Upper lobe of left lung (tissue), 6 donors: ENCODE measurements around the gene DPYD. TPM values are rescaled to one million over a fixed set of nuclear protein-coding genes. Genes with fewer than 3 reads are reported as not detected.

Experiments
- ATAC-seq, 2 donors: fragments of 200-7000 bp; cut with Tn5 transposase; one replicate each; pipeline ENCODE4 v1.9.1; 2022; ENCODE audit warnings: mild to moderate bottlenecking in 2 of 2, moderate library complexity in 2 of 2; ENCODE audit not compliant: low FRiP score in 2 of 2
- DNase-seq, 2 donors: peaks; one replicate each; pipeline ENCODE4 v3.0.0-alpha.2; 2019 to 2020
- H3K27ac ChIP-seq, 4 donors: fragments of 200-600 bp; sonication (generic); one replicate each; pipeline ENCODE4 v1.5.1; 2016 to 2019
- H3K27me3 ChIP-seq, 4 donors: fragments of 200-600 bp; sonication (generic); one replicate each; pipeline ENCODE4 v1.5.1; 2017 to 2019
- H3K36me3 ChIP-seq, 4 donors: fragments of 200-600 bp; sonication (generic); one replicate each; pipeline ENCODE4 v1.5.1; 2016 to 2019
- H3K4me1 ChIP-seq, 4 donors: fragments of 200-600 bp; sonication (generic); one replicate each; pipeline ENCODE4 v1.5.1; 2018 to 2019
- H3K4me3 ChIP-seq, 4 donors: fragments of 200-600 bp; sonication (generic); one replicate each; pipeline ENCODE4 v1.5.1; 2017 to 2019; ENCODE audit warnings: mild to moderate bottlenecking in 2 of 4, moderate library complexity in 1 of 4
- H3K9me3 ChIP-seq, 4 donors: fragments of 200-600 bp; sonication (generic); one replicate each; pipeline ENCODE4 v1.5.1; 2018 to 2019
- EP300 ChIP-seq, 4 donors: sonication (generic); formaldehyde crosslinking; IDR thresholded peaks; one replicate each; pipeline ENCODE4 v1.5.1; 2017; ENCODE audit warnings: antibody characterized with exemption in 4 of 4, control low read depth in 2 of 4
- POLR2A ChIP-seq, 4 donors: fragments of 450-650 bp; IDR thresholded peaks; one replicate each; pipeline ENCODE4 v1.5.1; 2016 to 2017; ENCODE audit warnings: antibody characterized with exemption in 4 of 4, mild to moderate bottlenecking in 2 of 4
- POLR2AphosphoS5 ChIP-seq, 2 donors: sonication (generic); formaldehyde crosslinking; IDR thresholded peaks; one replicate each; pipeline ENCODE4 v1.5.1; 2017; ENCODE audit warnings: antibody characterized with exemption in 2 of 2
- WGBS, 2 donors: methylation state at CpG; one replicate each; pipeline ENCODE4 v1.1.5; 2017 to 2018; 5-methylcytosine and 5-hydroxymethylcytosine counted together
- total RNA-seq, 6 donors: library from RNA; depleted of rRNA in 4 of 6; stranded (reverse); fragments of >200 nt in 4 of 6; gene quantifications; one replicate each; pipeline versions ENCODE4 v1.1.0 to v1.2.1, GENCODE V29; 2016 to 2021
- TF ChIP-seq, protein P1 (sequence below), 6 experiments: fragments of 450-650 bp in 4 of 6; fragments of 200-600 bp in 2 of 6; sonication (generic) in 2 of 6; IDR thresholded peaks; one replicate each; pipeline ENCODE4 v1.5.1; 2016 to 2019; ENCODE audit warnings: antibody characterized with exemption in 6 of 6
- donor health status: DM: no; HTN: no; CAD: no; lungs with moderate emphysema.
- donor health status: DM: no; HTN: yes; CAD: no; lungs with severe emphysema.

The DPYD gene
- total RNA-seq, 6 donors from 2014 or later = 60.9 to 106 (median 79.7) TPM

GRCh38 chr1:97783751-97784150 is 137.1 kb downstream of the DPYD start:
- H3K27ac ChIP-seq = no peak overlapping the region
- no peaks in the 10 kb centered on the region for H3K9me3 ChIP-seq
- no peaks in the 10 kb centered on the region for H3K36me3 ChIP-seq
- TF ChIP-seq, protein P1, sequence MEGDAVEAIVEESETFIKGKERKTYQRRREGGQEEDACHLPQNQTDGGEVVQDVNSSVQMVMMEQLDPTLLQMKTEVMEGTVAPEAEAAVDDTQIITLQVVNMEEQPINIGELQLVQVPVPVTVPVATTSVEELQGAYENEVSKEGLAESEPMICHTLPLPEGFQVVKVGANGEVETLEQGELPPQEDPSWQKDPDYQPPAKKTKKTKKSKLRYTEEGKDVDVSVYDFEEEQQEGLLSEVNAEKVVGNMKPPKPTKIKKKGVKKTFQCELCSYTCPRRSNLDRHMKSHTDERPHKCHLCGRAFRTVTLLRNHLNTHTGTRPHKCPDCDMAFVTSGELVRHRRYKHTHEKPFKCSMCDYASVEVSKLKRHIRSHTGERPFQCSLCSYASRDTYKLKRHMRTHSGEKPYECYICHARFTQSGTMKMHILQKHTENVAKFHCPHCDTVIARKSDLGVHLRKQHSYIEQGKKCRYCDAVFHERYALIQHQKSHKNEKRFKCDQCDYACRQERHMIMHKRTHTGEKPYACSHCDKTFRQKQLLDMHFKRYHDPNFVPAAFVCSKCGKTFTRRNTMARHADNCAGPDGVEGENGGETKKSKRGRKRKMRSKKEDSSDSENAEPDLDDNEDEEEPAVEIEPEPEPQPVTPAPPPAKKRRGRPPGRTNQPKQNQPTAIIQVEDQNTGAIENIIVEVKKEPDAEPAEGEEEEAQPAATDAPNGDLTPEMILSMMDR (IDR thresholded peaks at IDR 0.05) = no peak
- TF ChIP-seq POLR2A (IDR thresholded peaks at IDR 0.05) (no peak), POLR2AphosphoS5 (IDR thresholded peaks at IDR 0.05) (no peak), EP300 (IDR thresholded peaks at IDR 0.05) (no peak)
- no peak overlapping the region for H3K4me3 ChIP-seq
- no peaks in the 10 kb centered on the region for H3K4me1 ChIP-seq
- H3K27me3 ChIP-seq = no peaks in the 10 kb centered on the region
- DNase-seq (no peak), ATAC-seq (peak in 1 of 2 donors; percentile 50)
- 98% methylated on average over 2 of the region's 2 CpGs for whole genome bisulfite sequencing, 2 donors

- no peaks in the 10 kb centered on the region for H3K9me3 ChIP-seq
- no peak for ATAC-seq
- H3K36me3 ChIP-seq = peaks cover 0 to 5% (median 0%) of the 10 kb centered on the region in 4 donors
- no peak for DNase-seq
- H3K27ac ChIP-seq = no peak overlapping the region
- H3K4me1 ChIP-seq = no peaks in the 10 kb centered on the region
- TF ChIP-seq POLR2AphosphoS5 (IDR thresholded peaks at IDR 0.05) = no peak
- no peak overlapping the region for H3K4me3 ChIP-seq
- H3K27me3 ChIP-seq = no peaks in the 10 kb centered on the region
- WGBS, 2 donors = 95% methylated on average over 4 of the region's 4 CpGs
Measured at GRCh38 chr1:97781762-97782337, 139.0 kb downstream of the DPYD start.

- WGBS, 2 donors = 89% methylated on average over 2 of the region's 2 CpGs
- DNase-seq = no peak
- Histone ChIP-seq H3K4me1 (no peaks in the 10 kb centered on the region), H3K4me3 (no peak overlapping the region), H3K36me3 (peaks cover 0 to 8% (median 0%) of the 10 kb centered on the region in 4 donors), H3K27me3 (no peaks in the 10 kb centered on the region), H3K27ac (no peak overlapping the region), H3K9me3 (no peaks in the 10 kb centered on the region)
- no peak for TF ChIP-seq POLR2AphosphoS5 (IDR thresholded peaks at IDR 0.05)
- no peak for TF ChIP-seq EP300 (IDR thresholded peaks at IDR 0.05)
- TF ChIP-seq POLR2A (IDR thresholded peaks at IDR 0.05) = no peak
- ATAC-seq = no peak
Measured at GRCh38 chr1:97780884-97781283, 139.9 kb downstream of the DPYD start.

- ATAC-seq (no peak), DNase-seq (no peak)
- no peaks in the 10 kb centered on the region for H3K4me1 ChIP-seq
- TF ChIP-seq POLR2A (IDR thresholded peaks at IDR 0.05) = no peak
- H3K9me3 ChIP-seq = no peaks in the 10 kb centered on the region
- H3K36me3 ChIP-seq = peaks cover 0 to 8% (median 0%) of the 10 kb centered on the region in 4 donors
- H3K27me3 ChIP-seq = no peaks in the 10 kb centered on the region
- no peak overlapping the region for H3K4me3 ChIP-seq
- no peak overlapping the region for H3K27ac ChIP-seq
Measured at GRCh38 chr1:97778718-97779117, 142.1 kb downstream of the DPYD start.

DNA sequence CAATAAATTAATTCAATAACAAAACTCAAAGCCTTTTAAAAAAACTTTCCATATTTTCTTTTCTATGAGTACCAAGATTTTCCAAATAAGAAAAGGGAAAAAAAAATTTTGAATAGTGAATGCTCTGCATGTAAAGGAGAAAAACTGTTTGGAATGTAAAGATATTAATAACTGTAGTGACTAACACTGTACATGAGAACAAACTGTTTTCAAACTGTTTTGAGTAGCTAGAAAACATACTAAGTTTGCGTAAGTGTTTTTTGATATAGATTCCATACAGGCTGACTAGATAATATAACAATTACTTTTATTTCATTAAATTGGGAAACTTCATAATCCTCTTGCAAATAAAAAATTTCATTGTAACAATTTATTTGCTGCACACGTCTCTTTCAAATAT is 150.5 kb downstream of the DPYD start:
- Histone ChIP-seq H3K9me3 (no peaks in the 10 kb centered on the region), H3K4me1 (peaks cover 0 to 7% (median under 1%) of the 10 kb centered on the region in 4 donors), H3K36me3 (no peaks in the 10 kb centered on the region), H3K4me3 (no peak overlapping the region), H3K27me3 (no peaks in the 10 kb centered on the region), H3K27ac (no peak overlapping the region)
- DNase-seq (no peak), ATAC-seq (no peak)
- TF ChIP-seq POLR2A (IDR thresholded peaks at IDR 0.05) (no peak), EP300 (IDR thresholded peaks at IDR 0.05) (no peak), POLR2AphosphoS5 (IDR thresholded peaks at IDR 0.05) (no peak)
- TF ChIP-seq, protein P1 (IDR thresholded peaks at IDR 0.05) = no peak
- 99 to 100% methylated on average over 2 of the region's 2 CpGs for WGBS, 2 donors

GRCh38 chr1:97767381-97767780 is 153.5 kb downstream of the DPYD start:
- no peaks in the 10 kb centered on the region for H3K9me3 ChIP-seq
- H3K4me3 ChIP-seq = no peak overlapping the region
- peaks cover 0 to 9% (median 2%) of the 10 kb centered on the region in 4 donors for H3K4me1 ChIP-seq
- H3K27me3 ChIP-seq = no peaks in the 10 kb centered on the region
- H3K36me3 ChIP-seq = no peaks in the 10 kb centered on the region
- 75 to 85% methylated on average over 4 of the region's 4 CpGs for WGBS, 2 donors
- ATAC-seq (no peak), DNase-seq (no peak)
- TF ChIP-seq POLR2AphosphoS5 (IDR thresholded peaks at IDR 0.05) (no peak), POLR2A (IDR thresholded peaks at IDR 0.05) (no peak), EP300 (IDR thresholded peaks at IDR 0.05) (no peak)
- TF ChIP-seq, protein P1 (IDR thresholded peaks at IDR 0.05) = no peak
- H3K27ac ChIP-seq = no peak overlapping the region
